H9 (cell line): ENCODE data around the gene MEG3. TPM values are rescaled to one million over a fixed set of nuclear protein-coding genes. Genes with fewer than 3 reads are reported as not detected.

Source experiments
- DNase-seq: peaks from one replicate; pipeline ENCODE4 v3.0.0-alpha.2; 2017
- H2AFZ ChIP-seq: one replicate; pipeline ENCODE4 v1.6.1; 2013; ENCODE audit warnings: mild to moderate bottlenecking, low read length, control low read depth, moderate library complexity
- H2AK5ac ChIP-seq: 2 replicates; pipeline ENCODE4 v1.6.1; 2013; ENCODE audit warnings: low read length, control low read depth, mixed read lengths; ENCODE audit not compliant: insufficient read length
- H2BK120ac ChIP-seq: one replicate; pipeline ENCODE4 v1.6.1; 2013; ENCODE audit warnings: low read depth, mild to moderate bottlenecking, low read length, control low read depth, inconsistent platforms; ENCODE audit not compliant: poor library complexity, severe bottlenecking
- H2BK12ac ChIP-seq: 2 replicates; pipeline ENCODE4 v1.6.1; 2013; ENCODE audit warnings: low read length, control low read depth, mixed read lengths, low read depth; ENCODE audit not compliant: insufficient read length
- H2BK15ac ChIP-seq: 2 replicates; pipeline ENCODE4 v1.6.1; 2013; ENCODE audit warnings: low read depth, low read length, control low read depth
- H2BK20ac ChIP-seq: one replicate; pipeline ENCODE4 v1.6.1; 2013; ENCODE audit warnings: low read depth, mild to moderate bottlenecking, low read length, control low read depth, inconsistent platforms; ENCODE audit not compliant: poor library complexity, severe bottlenecking
- H2BK5ac ChIP-seq: 2 replicates; pipeline ENCODE4 v1.6.1; 2013; ENCODE audit warnings: low read length, control low read depth, mixed read lengths; ENCODE audit not compliant: insufficient read length
- H3K14ac ChIP-seq: 2 replicates; pipeline ENCODE4 v1.6.1; 2013; ENCODE audit warnings: low read length, control low read depth; ENCODE audit not compliant: insufficient read depth
- H3K18ac ChIP-seq: 2 replicates; pipeline ENCODE4 v1.6.1; 2013; ENCODE audit warnings: low read depth, mild to moderate bottlenecking, mixed read lengths, low read length, control low read depth; ENCODE audit not compliant: insufficient read length
- H3K23ac ChIP-seq: 2 replicates; pipeline ENCODE4 v1.6.1; 2013; ENCODE audit warnings: low read length, control low read depth, mixed read lengths, low read depth; ENCODE audit not compliant: insufficient read length
- H3K23me2 ChIP-seq: 2 replicates; pipeline ENCODE4 v1.6.1; 2013; ENCODE audit warnings: low read depth, mild to moderate bottlenecking, mixed read lengths, low read length, control low read depth; ENCODE audit not compliant: insufficient read length, poor library complexity, severe bottlenecking
- H3K27ac ChIP-seq: 2 replicates; pipeline ENCODE4 v1.5.1; 2013; ENCODE audit warnings: low read length, control low read depth, mixed read lengths, low read depth; ENCODE audit not compliant: insufficient read length
- H3K27me3 ChIP-seq: 2 replicates; pipeline ENCODE4 v1.6.1; 2013; ENCODE audit warnings: low read length, control low read depth, inconsistent platforms; ENCODE audit not compliant: insufficient read depth
- H3K4ac ChIP-seq: 2 replicates; pipeline ENCODE4 v1.6.1; 2013; ENCODE audit warnings: low read depth, mild to moderate bottlenecking, control low read depth, inconsistent platforms, low read length, moderate library complexity
- H3K4me1 ChIP-seq: 2 replicates; pipeline ENCODE4 v1.6.1; 2013; ENCODE audit warnings: low read length, control low read depth, inconsistent platforms; ENCODE audit not compliant: insufficient read depth
- H3K4me2 ChIP-seq: 2 replicates; pipeline ENCODE4 v1.6.1; 2013; ENCODE audit warnings: low read length, control low read depth, mixed read lengths; ENCODE audit not compliant: insufficient read length, insufficient read depth
- H3K56ac ChIP-seq: 2 replicates; pipeline ENCODE4 v1.6.1; 2013; ENCODE audit warnings: low read depth, mild to moderate bottlenecking, mixed read lengths, low read length, control low read depth; ENCODE audit not compliant: insufficient read length
- H3K79me1 ChIP-seq: 2 replicates; pipeline ENCODE4 v1.6.1; 2013; ENCODE audit warnings: low read depth, mild to moderate bottlenecking, moderate library complexity, low read length, control low read depth, inconsistent platforms; ENCODE audit not compliant: insufficient read depth, poor library complexity, severe bottlenecking
- H3K79me2 ChIP-seq: 2 replicates; pipeline ENCODE4 v1.6.1; 2013; ENCODE audit warnings: low read length, control low read depth, inconsistent platforms; ENCODE audit not compliant: insufficient read depth
- H3K9ac ChIP-seq: 2 replicates; pipeline ENCODE4 v1.6.1; 2013; ENCODE audit warnings: low read length, control low read depth, mixed read lengths; ENCODE audit not compliant: insufficient read length; ENCODE audit errors: extremely low read depth
- H3K9me3 ChIP-seq: one replicate; pipeline ENCODE4 v1.6.1; 2013; ENCODE audit warnings: low read depth, low read length, inconsistent platforms; ENCODE audit not compliant: control insufficient read depth
- H3T11ph ChIP-seq: one replicate; pipeline ENCODE4 v1.6.1; 2013; ENCODE audit warnings: mild to moderate bottlenecking, low read length, control low read depth, inconsistent platforms
- H4K20me1 ChIP-seq: one replicate; pipeline ENCODE4 v1.6.1; 2013; ENCODE audit not compliant: control insufficient read depth, insufficient read length, insufficient read depth
- H4K5ac ChIP-seq: 2 replicates; pipeline ENCODE4 v1.6.1; 2013; ENCODE audit warnings: low read depth, mild to moderate bottlenecking, mixed read lengths, low read length, control low read depth; ENCODE audit not compliant: insufficient read length
- H4K8ac ChIP-seq: replicated peaks from 2 replicates; pipeline ENCODE4 v1.6.1; 2013; ENCODE audit warnings: low read length, control low read depth, mixed read lengths, low read depth; ENCODE audit not compliant: insufficient read length
- H4K91ac ChIP-seq: 2 replicates; pipeline ENCODE4 v1.6.1; 2013; ENCODE audit warnings: low read depth, mild to moderate bottlenecking, moderate library complexity, mixed read lengths, low read length, control low read depth; ENCODE audit not compliant: insufficient read length
- H3K27ac Mint-ChIP-seq, 3 experiments: 2 replicates in 2 of 3; 3 replicates in 1 of 3; pipeline ENCODE4 v1.8.0; 2020 to 2021; ENCODE audit warnings: mixed read lengths in 3 of 3, mild to moderate bottlenecking in 1 of 3, moderate library complexity in 1 of 3
- H3K27me3 Mint-ChIP-seq: 2 replicates; pipeline ENCODE4 v1.8.0; 2021; ENCODE audit warnings: low read depth, mild to moderate bottlenecking, moderate library complexity, mixed read lengths
- H3K36me3 Mint-ChIP-seq, 3 experiments: 2 replicates in 2 of 3; 3 replicates in 1 of 3; pipeline ENCODE4 v1.8.0; 2020 to 2021; ENCODE audit warnings: low read depth in 3 of 3, mixed read lengths in 3 of 3; ENCODE audit not compliant: insufficient read depth in 1 of 3
- H3K4me1 Mint-ChIP-seq, 2 experiments: 2 replicates each; pipeline ENCODE4 v1.8.0; 2020; ENCODE audit warnings: mixed read lengths in 2 of 2
- H3K4me3 Mint-ChIP-seq, 2 experiments: 2 replicates in 1 of 2; 3 replicates in 1 of 2; pipeline ENCODE4 v1.8.0; 2020 to 2021; ENCODE audit warnings: mild to moderate bottlenecking in 2 of 2, mixed read lengths in 2 of 2, moderate library complexity in 1 of 2
- H3K9me3 Mint-ChIP-seq, 2 experiments: 2 replicates in 1 of 2; 3 replicates in 1 of 2; pipeline ENCODE4 v1.8.0; 2020; ENCODE audit warnings: mild to moderate bottlenecking in 2 of 2, mixed read lengths in 2 of 2, moderate library complexity in 1 of 2
- WGBS: extraction: QIAGEN DNeasy Blood & Tissue Kit; methylation state at CpG from one replicate; pipeline ENCODE4 v1.1.7; 2013; ENCODE audit warnings: missing lambda C conversion rate, low lambda C conversion rate, mixed read lengths; ENCODE audit not compliant: insufficient read length; ENCODE audit errors: extremely low coverage; 5-methylcytosine and 5-hydroxymethylcytosine counted together
- total RNA-seq: library from RNA; stranded (reverse); gene quantifications from 2 replicates; pipeline ENCODE4 v1.2.1, GENCODE V29; 2021
- TF ChIP-seq, protein P1 (sequence below): fragments of 200-600 bp; sonication (generic); conservative IDR thresholded peaks from 3 replicates; pipeline ENCODE4 v1.8.0; 2021; ENCODE audit warnings: antibody characterized with exemption, mild to moderate bottlenecking

MEG3 gene
- total RNA-seq, 1 experiment from 2014 or later: 0.52 TPM

DNA sequence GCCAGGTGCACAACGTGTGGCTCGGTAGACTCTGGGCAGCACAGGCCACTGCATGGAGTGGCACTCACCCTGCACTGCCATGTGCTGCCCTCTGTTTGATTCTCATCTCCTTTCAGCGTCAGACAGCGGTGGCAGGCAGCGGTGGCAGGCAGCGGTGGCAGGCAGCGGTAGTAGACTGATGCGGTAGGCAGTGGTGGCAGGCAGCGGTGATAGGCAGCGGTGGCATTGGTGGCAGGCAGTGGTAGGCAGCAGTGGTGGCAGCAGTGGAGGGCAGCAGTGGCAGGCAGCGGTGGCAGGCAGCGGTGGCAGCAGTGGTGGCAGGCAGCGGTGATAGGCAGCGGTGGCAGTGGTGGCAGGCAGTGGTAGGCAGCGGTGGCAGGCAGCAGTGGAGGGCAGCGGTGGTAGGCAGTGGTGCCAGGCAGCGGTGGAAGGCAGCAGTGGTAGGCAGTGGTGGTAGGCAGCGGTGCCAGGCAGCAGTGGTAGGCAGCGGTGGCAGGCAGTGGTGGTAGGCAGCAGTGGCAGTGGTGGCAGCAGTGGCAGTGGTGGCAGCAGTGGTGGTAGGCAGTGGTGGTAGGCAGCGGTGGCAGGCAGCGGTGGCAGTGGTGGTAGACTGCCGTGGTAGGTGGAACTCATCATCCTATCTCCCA is 6.0 kb upstream of the MEG3 start:
- H2AK5ac ChIP-seq: no peak overlapping the region
- no CpG with 5 or more reads among the region's 22 CpGs for WGBS
- H3K23me2 ChIP-seq: no peaks in the 10 kb centered on the region
- no peaks in the 10 kb centered on the region for H3K79me1 ChIP-seq
- H3K27ac ChIP-seq: no peak overlapping the region
- no peaks in the 10 kb centered on the region for H3K27me3 ChIP-seq
- TF ChIP-seq, protein P1, sequence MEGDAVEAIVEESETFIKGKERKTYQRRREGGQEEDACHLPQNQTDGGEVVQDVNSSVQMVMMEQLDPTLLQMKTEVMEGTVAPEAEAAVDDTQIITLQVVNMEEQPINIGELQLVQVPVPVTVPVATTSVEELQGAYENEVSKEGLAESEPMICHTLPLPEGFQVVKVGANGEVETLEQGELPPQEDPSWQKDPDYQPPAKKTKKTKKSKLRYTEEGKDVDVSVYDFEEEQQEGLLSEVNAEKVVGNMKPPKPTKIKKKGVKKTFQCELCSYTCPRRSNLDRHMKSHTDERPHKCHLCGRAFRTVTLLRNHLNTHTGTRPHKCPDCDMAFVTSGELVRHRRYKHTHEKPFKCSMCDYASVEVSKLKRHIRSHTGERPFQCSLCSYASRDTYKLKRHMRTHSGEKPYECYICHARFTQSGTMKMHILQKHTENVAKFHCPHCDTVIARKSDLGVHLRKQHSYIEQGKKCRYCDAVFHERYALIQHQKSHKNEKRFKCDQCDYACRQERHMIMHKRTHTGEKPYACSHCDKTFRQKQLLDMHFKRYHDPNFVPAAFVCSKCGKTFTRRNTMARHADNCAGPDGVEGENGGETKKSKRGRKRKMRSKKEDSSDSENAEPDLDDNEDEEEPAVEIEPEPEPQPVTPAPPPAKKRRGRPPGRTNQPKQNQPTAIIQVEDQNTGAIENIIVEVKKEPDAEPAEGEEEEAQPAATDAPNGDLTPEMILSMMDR: no peak
- H2AFZ ChIP-seq: no peak overlapping the region
- no peak overlapping the region for H3K4ac ChIP-seq
- Mint-ChIP-seq H3K4me1 (peaks cover 22 to 31% of the 10 kb centered on the region in 2 experiments), H3K36me3 (peaks cover 0 to 2% (median 0%) of the 10 kb centered on the region in 3 experiments; a peak in 1 of 7 replicates), H3K9me3 (no peaks in the 10 kb centered on the region), H3K27ac (no peak overlapping the region), H3K27me3 (peaks cover 8% of the 10 kb centered on the region), H3K4me3 (no peak overlapping the region)
- H2BK5ac ChIP-seq: no peak overlapping the region
- no peak overlapping the region for H3K9ac ChIP-seq
- H2BK15ac ChIP-seq: no peak overlapping the region
- H3K18ac ChIP-seq: no peak overlapping the region
- no peak overlapping the region for H3K56ac ChIP-seq
- no peaks in the 10 kb centered on the region; the same call in 1 of the 2 replicates for H3K4me1 ChIP-seq
- H3K23ac ChIP-seq: no peak overlapping the region
- H3K9me3 ChIP-seq: no peaks in the 10 kb centered on the region
- H3K14ac ChIP-seq: no peak overlapping the region; the same call in 1 of the 2 replicates
- no peak overlapping the region for H4K8ac ChIP-seq
- H3K79me2 ChIP-seq: no peaks in the 10 kb centered on the region
- H2BK20ac ChIP-seq: no peak overlapping the region
- no peak overlapping the region for H4K5ac ChIP-seq
- no peak for DNase-seq
- no peak overlapping the region for H2BK120ac ChIP-seq
- no peak overlapping the region for H3K4me2 ChIP-seq
- H2BK12ac ChIP-seq: no peak overlapping the region
- H4K20me1 ChIP-seq: no peaks in the 10 kb centered on the region
- H3T11ph ChIP-seq: no peak overlapping the region
- H4K91ac ChIP-seq: no peak overlapping the region
